ENCODE data around the gene BMPR1A.

GRCh38 chr10:86820509-86820908 is 64.1 kb downstream of the BMPR1A start:
- TF ChIP-seq EZH2 (IDR thresholded peaks at IDR 0.05; ENCODE audit: insufficient read depth, poor library complexity, severe bottlenecking) (no peak), EZH2phosphoT487 (IDR thresholded peaks at IDR 0.05; ENCODE audit: insufficient read depth, low read depth) (no peak)

All from GM23248 (cell line).